Measurements from ENCODE around the gene TMEM259.
A peak's percentile ranks its signal among the peaks of the same experiment; 100 is the strongest.

The TMEM259 gene

GRCh38 chr19:1020868-1021425 is at the start of gene TMEM259:
Gene TMEM259, minus strand, starts transcription at chr19:1021123. Its CDS starts 127 bp downstream, at chr19:1020996.
- DNase-seq (ENCODE audit: low spot score): peak; percentile 97

DNA sequence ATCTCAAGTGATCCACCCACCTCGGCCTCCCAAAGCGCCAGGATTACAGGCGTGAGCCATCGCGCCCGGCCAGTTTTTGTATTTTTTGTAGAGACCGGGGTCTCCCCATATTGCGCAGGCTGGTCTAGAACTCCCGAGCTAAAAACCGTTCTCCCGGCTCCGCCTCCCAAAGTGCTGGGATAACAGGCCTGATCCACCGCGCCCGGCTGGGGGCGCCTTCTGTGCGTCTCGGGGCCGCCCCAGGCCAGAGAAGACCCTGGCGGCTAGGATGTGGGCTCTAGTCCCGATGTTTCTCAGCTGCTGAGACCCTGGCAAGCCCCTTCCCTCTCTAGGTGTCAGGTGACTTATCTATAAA is 49.6 kb upstream of the TMEM259 start:
- no peak for DNase-seq (ENCODE audit: low spot score)

GRCh38 chr19:1069009-1069779 is 48.3 kb upstream of the TMEM259 start:
- DNase-seq (ENCODE audit: low spot score): peak; percentile 87

- peak; percentile 78 for DNase-seq (ENCODE audit: low spot score)
Measured at GRCh38 chr19:1068009-1069001, 47.4 kb upstream of the TMEM259 start.

GRCh38 chr19:1067341-1067957 is 46.5 kb upstream of the TMEM259 start:
- DNase-seq (ENCODE audit: low spot score): no peak

GRCh38 chr19:1066748-1067340 is 45.9 kb upstream of the TMEM259 start, which contains the start of gene ARHGAP45:
Gene ARHGAP45, plus strand, starts transcription at chr19:1067167. Its CDS starts 239 bp downstream, at chr19:1067406.
- peak; percentile 81 for DNase-seq (ENCODE audit: low spot score)

DNA sequence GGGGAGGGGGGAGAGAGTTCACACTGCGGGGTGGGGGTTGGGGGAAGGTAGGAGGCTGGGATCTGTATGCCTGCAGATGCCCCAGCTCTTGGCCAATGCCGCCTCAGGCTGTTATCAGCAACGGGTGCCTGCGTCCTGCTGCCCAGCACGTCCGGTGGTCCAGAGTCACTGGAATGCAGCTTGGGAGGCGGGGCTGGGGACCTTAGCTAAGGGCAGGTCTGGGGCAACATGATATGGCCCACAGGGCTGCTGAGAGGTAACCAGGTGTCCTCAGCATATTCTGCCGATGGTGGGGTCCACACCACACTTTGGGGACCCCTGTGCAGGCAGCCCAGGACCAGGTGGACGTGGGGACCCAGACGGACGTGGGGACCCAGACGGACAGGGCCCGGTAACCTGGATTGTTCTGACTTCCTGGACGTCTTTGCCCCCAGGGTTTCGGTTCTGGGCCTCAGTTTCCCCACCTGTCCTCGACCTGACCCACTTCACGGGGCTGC is 45.4 kb upstream of the TMEM259 start:
- DNase-seq (ENCODE audit: low spot score): no peak

DNA sequence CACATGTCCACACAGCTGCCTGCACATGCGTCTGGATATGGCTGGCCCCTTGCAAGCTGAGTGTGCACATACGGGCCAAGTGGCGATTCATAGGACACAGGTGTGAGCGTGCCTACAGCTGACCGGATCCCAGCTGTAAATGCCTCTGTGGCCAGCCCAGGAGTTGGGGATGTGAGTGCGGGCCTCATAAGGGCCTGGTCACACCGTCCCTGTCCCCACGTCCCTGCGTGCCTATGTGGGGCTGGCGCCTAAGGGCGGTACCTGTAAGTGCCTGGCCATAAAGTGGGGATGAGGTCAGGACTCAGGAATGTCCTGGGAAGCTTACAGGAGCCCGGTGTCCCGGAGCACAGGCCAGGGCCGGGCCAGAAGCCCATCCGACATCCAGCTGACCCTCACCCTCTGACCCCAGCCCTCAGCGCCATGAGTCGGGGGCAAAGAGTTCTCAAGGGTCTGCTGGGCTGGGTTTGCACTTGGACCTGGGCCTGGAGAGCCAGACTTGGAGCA is 44.7 kb upstream of the TMEM259 start:
- DNase-seq (ENCODE audit: low spot score): no peak

- DNase-seq (ENCODE audit: low spot score): peak; percentile 75
Measured at GRCh38 chr19:1064661-1065605, 44.0 kb upstream of the TMEM259 start.

GRCh38 chr19:1063909-1064660 is 43.2 kb upstream of the TMEM259 start:
- DNase-seq (ENCODE audit: low spot score): no peak

- DNase-seq (ENCODE audit: low spot score): peak; percentile 55
Measured at GRCh38 chr19:1063030-1063908, 42.3 kb upstream of the TMEM259 start.

DNA sequence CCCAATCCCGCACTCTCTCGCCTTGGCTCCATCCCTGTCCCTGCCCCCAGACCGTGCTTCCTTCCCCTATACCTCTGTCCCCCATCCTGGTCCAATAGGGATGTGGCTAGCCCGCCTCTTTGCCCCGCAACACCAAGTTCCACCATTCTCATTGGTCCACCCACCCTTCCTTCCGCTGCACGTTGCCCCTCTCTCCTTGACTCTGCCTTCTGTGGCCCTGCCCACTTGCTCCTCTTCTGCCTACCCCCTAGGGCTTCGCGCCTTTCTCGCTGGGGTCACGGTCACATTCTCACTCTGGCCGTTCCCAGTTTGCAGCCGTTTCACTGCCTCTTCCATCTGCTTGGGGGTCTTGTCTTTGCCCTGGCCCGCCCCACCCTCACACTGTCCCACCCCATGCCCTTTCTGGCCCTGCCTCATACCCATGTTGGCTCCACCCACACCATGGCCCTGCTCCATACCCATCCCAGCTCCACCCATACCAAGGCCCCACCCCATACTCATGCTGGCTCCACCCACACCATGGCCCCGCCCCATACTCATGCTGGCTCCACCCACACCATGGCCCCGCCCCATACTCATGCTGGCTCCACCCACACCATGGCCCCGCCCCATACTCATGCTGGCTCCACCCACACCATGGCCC is 41.6 kb upstream of the TMEM259 start:
- DNase-seq (ENCODE audit: low spot score): no peak

GRCh38 chr19:1061987-1062386 is 41.1 kb upstream of the TMEM259 start:
- DNase-seq (ENCODE audit: low spot score): no peak

- no peak for DNase-seq (ENCODE audit: low spot score)
Measured at GRCh38 chr19:1060689-1061088, 39.8 kb upstream of the TMEM259 start.

DNA sequence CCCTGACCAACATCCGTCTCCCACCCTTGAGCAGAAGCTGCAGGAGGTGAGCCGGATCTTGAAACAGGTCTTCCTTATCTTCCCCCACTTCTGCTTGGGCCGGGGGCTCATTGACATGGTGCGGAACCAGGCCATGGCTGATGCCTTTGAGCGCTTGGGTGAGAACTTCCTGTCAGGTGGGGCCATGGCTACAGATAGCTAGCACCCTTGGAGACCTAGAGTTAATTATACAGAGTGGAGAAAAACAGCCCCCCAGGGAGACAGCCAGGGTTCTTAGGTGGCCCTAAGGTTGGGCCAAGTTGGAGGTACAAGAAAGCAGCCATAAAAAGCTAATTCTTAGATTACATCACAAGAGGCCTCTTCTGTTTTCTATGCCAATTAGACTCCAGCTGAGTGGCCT is 37.2 kb upstream of the TMEM259 start:
- DNase-seq (ENCODE audit: low spot score): no peak

DNA sequence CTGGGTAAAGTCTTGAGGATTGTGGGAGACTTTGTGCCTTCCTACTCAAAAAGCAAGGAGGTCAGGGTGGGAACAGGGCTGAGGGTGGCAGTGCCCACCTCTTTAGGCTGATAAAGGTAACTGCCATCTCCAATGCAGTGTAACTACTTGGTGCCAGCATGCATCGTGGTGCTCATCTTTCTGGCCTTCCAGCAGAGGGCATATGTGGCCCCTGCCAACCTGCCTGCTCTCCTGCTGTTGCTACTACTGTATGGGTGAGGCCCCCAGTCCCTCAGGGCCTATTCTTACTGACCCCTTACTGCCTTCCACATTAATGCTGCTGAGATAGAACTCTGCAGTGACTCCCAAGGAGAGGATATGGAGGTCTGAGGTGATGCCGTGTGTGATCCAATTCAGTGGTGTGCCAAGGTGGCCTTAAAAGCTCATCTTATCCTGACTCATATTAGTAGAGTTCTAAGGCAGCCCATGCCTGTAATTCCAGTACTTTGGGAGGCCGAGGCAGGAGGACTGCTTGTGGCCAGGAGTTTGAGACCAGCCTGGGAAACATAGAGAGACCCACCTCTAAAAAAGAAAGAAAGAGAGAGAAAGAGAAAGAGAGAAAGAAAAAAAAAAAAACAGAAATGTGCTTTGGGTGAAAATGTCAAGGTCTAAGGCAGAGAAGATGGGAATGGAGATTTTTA is 36.4 kb upstream of the TMEM259 start:
- DNase-seq (ENCODE audit: low spot score): peak; percentile 57
